Stimulated activated CD4-positive, alpha-beta T cell treated with anti-CD3 and anti-CD28 coated beads, Interleukin-1b, Interleukin-23, amount 100 ng/mL, for 48 hours (primary cell): ENCODE results near the gene ZNF74.
A peak's percentile ranks its signal among the peaks of the same experiment; 100 is the strongest.
"Not testable (repeated sequence)": the region's sequence is repeated elsewhere in the genome, so short reads cannot be mapped to it uniquely, and the experiment has no call there.

Experiments
- DNase-seq: peaks from one replicate; pipeline ENCODE4 v3.0.0-alpha.2; 2020

Gene ZNF74

GRCh38 chr22:20401376-20402014 lies 7.5 kb downstream of the ZNF74 start:
- DNase-seq, result no peak

- no peak for DNase-seq
Observed at GRCh38 chr22:20402960-20403778, 9.2 kb downstream of the ZNF74 start.

GRCh38 chr22:20403779-20404140 lies 9.8 kb downstream of the ZNF74 start:
- DNase-seq, result no peak

GRCh38 chr22:20404881-20405280 lies 10.9 kb downstream of the ZNF74 start:
- DNase-seq, result no peak

GRCh38 chr22:20405291-20405930 lies 11.5 kb downstream of the ZNF74 start:
- DNase-seq, result no peak

GRCh38 chr22:20405931-20406685 lies 12.2 kb downstream of the ZNF74 start:
- no peak for DNase-seq

GRCh38 chr22:20406686-20407408 lies 12.9 kb downstream of the ZNF74 start:
- DNase-seq, result no peak

GRCh38 chr22:20407829-20408228 lies 13.9 kb downstream of the ZNF74 start:
- DNase-seq, result no peak

- no peak for DNase-seq
Observed at GRCh38 chr22:20408891-20409290, 14.9 kb downstream of the ZNF74 start.

GRCh38 chr22:20409385-20409784 lies 15.4 kb downstream of the ZNF74 start:
- DNase-seq, result not testable (repeated sequence)

- no peak for DNase-seq
Observed at GRCh38 chr22:20412474-20413216, 18.7 kb downstream of the ZNF74 start.

- DNase-seq, result no peak
Observed at GRCh38 chr22:20413217-20414058, 19.5 kb downstream of the ZNF74 start.

GRCh38 chr22:20414059-20414440 lies 20.1 kb downstream of the ZNF74 start:
- no peak for DNase-seq

GRCh38 chr22:20414450-20414849 lies 20.5 kb downstream of the ZNF74 start:
- no peak for DNase-seq

GRCh38 chr22:20415241-20415640 lies 21.3 kb downstream of the ZNF74 start:
- DNase-seq, result not testable (repeated sequence)

GRCh38 chr22:20415699-20416098 lies 21.7 kb downstream of the ZNF74 start:
- DNase-seq, result not testable (repeated sequence)

GRCh38 chr22:20418211-20418788 lies 24.3 kb downstream of the ZNF74 start:
- DNase-seq, result peak; percentile 64

GRCh38 chr22:20419664-20419951 lies 25.7 kb downstream of the ZNF74 start:
- no peak for DNase-seq

- DNase-seq, result no peak
Observed at GRCh38 chr22:20420157-20420842, 26.3 kb downstream of the ZNF74 start.

- no peak for DNase-seq
Observed at GRCh38 chr22:20421507-20421874, 27.5 kb downstream of the ZNF74 start.
